Measurements from ENCODE around the gene THSD4.
"Not testable (repeated sequence)": the region's sequence is repeated elsewhere in the genome, so short reads cannot be mapped to it uniquely, and the experiment has no call there.

Gene THSD4

GRCh38 chr15:71230303-71230702 is 115.0 kb downstream of the THSD4 start:
- DNase-seq = no peak

GRCh38 chr15:71231758-71232157 is 116.5 kb downstream of the THSD4 start:
- DNase-seq = no peak

GRCh38 chr15:71232411-71232810 is 117.1 kb downstream of the THSD4 start:
- DNase-seq = no peak

DNA sequence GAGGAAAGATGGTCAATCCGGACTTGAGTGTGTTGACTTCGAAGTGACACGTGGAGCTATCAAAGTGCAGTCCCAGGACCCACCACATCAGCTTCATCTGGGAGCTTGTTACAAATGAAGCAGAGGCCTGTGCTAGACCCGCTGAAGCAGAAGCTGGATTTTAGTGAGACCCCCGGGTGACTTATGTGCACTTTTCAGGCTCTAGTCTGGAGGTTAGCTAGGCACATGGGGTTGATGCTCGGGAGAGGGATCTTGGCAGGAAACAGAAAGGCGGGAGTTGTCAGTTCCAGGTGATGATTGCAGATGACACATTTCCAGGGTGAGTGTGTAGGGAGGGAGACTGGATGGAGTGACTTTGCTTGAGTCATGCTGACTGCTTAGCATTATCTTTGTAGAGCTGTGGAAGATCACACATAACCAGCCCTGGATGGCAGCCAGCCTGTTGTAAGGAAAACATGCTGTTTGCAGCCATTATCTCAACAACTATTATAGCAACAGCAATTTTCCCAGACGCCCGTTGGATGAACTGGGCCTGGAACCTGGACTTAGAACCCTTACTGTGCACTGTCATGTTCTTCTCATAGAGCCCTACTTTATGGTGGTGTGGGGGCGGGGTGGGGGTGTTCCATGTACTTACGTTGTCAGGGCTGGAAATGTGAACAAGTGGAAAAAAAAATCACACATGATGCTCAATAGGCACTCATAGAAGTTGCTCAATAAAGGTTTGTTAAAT is 122.4 kb downstream of the THSD4 start:
- no peak for DNase-seq

DNA sequence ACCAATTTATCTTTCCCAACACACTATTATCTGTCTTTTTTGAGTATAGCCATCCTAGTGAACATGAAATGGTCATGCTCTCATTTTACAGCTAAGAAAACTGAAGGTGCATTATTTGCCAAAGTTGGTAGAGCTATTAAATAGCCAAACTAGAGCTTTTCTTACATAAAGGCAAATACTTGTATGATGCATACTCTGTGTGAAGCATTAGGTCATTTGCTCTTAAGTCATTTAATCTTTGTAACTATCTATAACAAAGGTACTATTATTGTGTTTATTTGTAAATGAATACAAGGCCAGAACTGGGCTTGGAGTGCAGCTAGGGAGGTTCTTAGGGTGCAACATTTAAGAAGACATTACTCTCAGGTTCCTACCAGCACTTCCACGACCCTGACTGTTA is 123.7 kb downstream of the THSD4 start:
- DNase-seq = no peak

- DNase-seq = no peak
Measured at GRCh38 chr15:71239592-71240364, 124.5 kb downstream of the THSD4 start.

DNA sequence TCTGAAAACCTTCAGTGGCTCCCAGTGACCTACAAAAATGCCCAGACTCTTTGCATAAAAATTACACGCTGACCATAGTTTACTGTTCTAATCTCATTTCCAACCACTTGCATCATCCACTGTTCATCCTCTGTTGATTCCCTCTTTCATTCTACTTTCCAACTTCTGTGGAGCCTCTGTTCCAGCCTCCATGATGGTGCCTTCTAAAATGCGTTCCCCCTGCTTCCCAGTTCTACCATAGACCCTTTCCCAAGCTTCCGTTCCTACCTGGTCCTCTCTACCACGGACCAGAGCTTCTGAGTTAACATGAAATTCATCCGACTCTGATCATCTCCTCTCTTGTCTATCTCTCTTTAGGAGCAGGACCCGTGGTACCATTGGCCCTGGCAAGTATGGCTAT is 127.0 kb downstream of the THSD4 start:
- no peak for DNase-seq

DNA sequence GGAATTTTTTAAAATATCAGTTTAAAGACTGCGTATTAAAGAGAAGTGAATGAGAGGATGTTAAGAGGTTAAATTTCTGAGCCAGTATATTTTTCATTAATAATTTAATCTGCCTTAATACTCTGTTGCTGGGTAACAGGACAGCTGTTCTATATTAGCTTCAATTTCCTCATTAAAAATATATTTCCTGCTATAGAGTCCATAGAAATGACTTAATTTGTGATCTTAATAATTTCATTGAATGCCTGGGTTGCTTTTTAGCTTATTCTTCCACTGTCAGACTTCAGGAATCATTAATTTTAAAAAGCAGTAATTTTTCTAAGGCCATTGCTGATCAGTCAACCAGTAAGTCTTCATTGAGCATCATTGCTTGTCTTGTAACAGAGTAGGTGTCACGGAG is 129.0 kb downstream of the THSD4 start:
- DNase-seq = no peak

DNA sequence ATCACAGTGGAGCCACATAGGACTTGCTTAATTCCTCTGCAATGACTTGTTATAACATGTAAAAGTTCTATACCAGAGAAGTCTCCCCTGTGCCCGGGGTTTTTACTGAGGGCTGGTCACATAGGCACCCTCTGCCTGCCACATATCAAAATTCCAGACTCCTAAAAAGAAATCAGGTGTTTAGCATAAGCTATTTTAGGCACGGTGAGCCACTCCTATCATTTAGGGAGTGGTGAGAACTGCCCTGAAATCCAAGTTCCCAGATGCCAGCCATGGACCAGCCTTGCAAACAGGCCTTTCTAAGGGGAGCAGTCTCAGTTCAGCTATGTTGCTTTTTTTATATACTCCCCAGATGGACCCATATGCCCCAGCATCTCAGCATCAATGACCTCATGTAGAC is 130.3 kb downstream of the THSD4 start:
- DNase-seq = no peak

GRCh38 chr15:71248386-71248785 is 133.1 kb downstream of the THSD4 start:
- DNase-seq = no peak

GRCh38 chr15:71249986-71250385 is 134.7 kb downstream of the THSD4 start:
- DNase-seq = no peak

DNA sequence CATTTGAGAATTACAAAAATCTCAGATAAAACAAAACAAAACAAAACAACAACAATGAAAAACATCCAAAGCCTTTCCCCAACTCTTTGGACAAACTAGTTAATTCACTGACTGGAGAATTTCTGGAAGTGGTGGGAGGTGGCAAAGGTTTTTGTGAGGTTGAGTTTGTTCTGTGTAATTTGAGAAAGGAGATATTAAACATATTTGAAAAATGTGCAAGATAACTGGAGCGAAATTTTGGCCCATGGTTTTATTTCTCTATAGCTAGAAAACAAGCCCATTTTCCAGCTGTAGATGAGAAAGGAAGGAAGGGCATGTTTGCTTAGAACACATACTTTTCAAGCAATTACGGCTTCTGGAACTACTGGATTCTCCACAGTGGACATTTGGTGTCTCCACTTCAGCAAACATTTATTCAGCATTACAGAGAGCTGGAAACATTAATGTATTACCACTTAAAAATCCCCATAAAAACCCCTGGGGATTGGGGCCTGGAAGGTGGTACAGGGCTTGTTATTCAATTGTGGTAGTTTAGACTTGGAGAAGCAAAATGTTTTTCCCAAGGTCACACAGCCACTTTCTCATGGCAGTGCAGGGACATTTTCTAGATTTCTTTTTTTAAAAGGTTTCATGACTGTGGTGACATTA is 135.8 kb downstream of the THSD4 start:
- no peak for DNase-seq

- no peak for DNase-seq
Measured at GRCh38 chr15:71251584-71252043, 136.3 kb downstream of the THSD4 start.

GRCh38 chr15:71252044-71252739 is 136.9 kb downstream of the THSD4 start:
- no peak for DNase-seq

DNA sequence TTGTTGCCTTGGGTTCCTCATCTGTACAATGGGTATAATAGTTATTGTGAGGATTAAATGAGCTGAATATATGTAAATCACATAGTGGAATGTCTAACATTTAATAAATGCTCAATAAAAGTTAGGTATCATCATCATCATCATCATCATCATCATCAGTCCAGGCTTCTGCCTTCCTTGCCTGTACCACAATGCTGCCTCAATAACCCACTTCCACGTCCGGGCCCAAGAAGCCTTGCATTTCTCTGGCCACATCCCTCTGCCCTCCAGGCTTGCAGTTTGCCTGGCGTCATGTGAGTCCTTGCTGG is 137.4 kb downstream of the THSD4 start:
- no peak for DNase-seq

- DNase-seq = no peak
Measured at GRCh38 chr15:71254491-71254890, 139.2 kb downstream of the THSD4 start.

GRCh38 chr15:71256934-71257664 is 141.8 kb downstream of the THSD4 start:
- DNase-seq = no peak

- DNase-seq = no peak
Measured at GRCh38 chr15:71259866-71260265, 144.6 kb downstream of the THSD4 start.

GRCh38 chr15:71261418-71261817 is 146.1 kb downstream of the THSD4 start:
- no peak for DNase-seq

DNA sequence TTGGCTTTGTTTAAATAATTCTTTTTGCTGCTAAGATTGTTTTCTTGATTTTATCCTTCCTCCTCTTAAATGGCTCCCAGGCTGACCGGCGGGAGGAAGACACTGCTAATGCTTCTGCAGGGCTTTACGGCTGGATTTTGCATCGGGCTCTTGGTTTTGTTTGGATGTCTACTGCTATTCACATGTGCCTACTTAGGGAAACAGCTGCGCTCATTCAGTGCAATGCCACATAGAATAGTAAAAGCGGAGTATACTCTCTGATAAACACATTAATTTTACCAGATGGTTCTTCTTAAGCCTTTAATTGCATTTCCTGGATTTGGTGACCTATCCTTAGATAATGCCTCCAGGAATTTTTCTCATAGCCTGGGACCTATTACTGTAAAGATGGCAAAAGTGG is 146.6 kb downstream of the THSD4 start:
- DNase-seq = no peak

DNA sequence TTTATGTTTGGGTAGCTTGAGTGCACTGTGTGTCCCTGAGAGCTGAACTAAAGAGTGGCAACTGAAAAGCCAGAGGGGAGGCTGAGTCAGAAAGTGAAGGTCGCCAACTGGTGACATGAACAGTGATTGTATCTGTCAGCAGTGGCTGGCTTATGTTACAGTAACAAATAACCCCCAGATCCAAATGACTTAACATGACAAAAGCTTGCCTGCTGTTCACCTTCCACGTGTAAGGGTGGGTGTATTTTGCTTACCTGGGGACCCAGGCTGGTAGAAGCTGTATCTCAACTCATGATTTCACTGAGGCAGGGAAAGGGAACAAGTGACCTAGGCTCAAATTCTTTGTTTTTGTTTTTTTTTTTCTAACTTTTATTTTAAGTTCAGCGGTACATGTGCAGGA is 147.3 kb downstream of the THSD4 start:
- no peak for DNase-seq

- DNase-seq = not testable (repeated sequence)
Measured at GRCh38 chr15:71265606-71266005, 150.3 kb downstream of the THSD4 start.

DNA sequence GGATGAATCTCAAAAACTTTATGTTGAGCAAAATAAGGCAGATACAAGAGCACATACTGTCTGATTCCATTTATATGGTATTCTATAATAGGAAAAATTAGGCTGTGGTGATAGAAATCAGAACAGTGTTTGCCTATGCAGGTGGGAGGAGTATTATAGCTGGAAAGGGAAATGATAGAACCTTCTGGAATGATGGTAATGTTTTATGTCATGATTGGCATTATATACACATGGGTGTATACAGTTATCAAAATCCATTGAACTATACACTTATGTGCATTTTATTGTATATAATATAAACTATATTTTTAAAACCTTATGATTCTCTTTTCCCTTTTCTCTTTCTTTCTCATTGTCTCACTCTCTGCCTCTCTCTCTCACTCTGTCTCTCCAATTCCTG is 156.1 kb downstream of the THSD4 start:
- DNase-seq = no peak
